ENCODE results near the gene EIF3A.
A peak's percentile ranks its signal among the peaks of the same experiment; 100 is the strongest.
"Not testable (repeated sequence)": the region's sequence is repeated elsewhere in the genome, so short reads cannot be mapped to it uniquely, and the experiment has no call there.

Gene EIF3A

DNA sequence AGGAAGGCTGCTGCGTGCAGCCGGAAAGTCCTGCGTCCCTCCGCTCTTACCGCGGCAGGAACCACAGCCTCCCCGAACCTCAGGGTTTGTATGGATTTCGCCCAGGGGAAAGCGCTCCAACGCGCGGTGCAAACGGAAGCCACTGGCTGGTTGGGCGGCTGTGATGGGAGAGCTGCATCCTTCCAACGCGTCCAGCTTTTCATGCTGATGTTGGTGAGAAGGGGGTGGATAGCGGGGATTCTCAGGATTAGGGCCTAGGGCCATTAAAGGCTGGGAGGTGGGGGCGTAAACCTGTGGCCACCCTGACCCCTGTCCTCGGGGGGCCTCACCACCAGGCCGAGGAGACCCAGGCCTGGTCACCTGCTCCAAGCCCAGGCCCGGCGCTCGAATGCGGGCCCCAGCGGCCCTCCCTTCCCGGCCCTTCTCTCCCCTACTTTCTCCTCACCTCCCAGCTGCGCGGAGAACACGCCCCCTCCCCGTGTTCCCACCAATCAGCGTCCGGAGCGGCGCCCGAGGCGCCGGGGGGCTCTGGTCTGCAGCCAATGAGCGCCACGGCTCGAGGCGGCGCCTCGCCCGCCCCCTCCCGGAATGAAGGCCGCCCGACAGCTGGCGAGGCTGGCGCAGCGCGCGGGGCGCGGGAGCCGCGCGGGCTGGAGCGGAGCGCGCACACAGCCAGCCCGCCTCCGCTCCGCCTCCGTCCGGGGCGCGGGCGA lies 51.6 kb downstream of the EIF3A start:
- Histone ChIP-seq H3K27me3 (ENCODE audit: control insufficient read depth, insufficient read depth, low read length) (no peaks in the 10 kb centered on the region), H3K9me3 (ENCODE audit: control insufficient read depth, insufficient read depth, low read length) (no peaks in the 10 kb centered on the region), H3K36me3 (ENCODE audit: control insufficient read depth, insufficient read depth, low read length) (no peaks in the 10 kb centered on the region; the same call in 1 of the 2 replicates), H3K4me1 (ENCODE audit: control insufficient read depth, insufficient read depth, low read length) (no peaks in the 10 kb centered on the region), H3K4me3 (ENCODE audit: low read length) (peak overlapping the region; percentile 58; the same call in 1 of the 2 replicates), H3K27ac (ENCODE audit: low read length) (no peak overlapping the region)
- peak; percentile 72 for DNase-seq (ENCODE audit: low read depth, low spot score)
- WGBS (ENCODE audit: insufficient coverage, insufficient read length), result no CpG with 5 or more reads among the region's 68 CpGs

DNA sequence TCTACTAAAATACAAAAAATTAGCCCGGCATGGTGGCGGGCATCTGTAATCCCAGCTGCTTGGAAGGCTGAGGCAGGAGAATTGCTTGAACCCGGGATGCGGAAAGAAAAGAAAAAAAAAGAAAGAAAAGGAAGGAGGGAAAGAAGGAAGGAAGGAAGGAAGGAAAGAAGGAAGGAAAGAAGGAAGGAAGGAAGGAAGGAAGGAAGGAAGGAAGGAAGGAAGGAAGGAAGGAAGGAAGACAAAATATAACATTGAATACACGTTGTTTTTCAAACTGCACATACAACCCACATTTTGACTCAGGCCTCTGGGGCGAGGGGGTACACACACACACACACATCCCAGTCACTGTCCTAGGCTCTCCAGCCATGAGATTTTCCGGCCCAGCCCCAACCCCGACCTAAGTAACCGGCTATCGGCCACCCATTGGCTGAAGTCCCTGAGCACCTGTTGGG lies 52.1 kb downstream of the EIF3A start:
- WGBS (ENCODE audit: insufficient coverage, insufficient read length), result no CpG with 5 or more reads among the region's 10 CpGs

DNA sequence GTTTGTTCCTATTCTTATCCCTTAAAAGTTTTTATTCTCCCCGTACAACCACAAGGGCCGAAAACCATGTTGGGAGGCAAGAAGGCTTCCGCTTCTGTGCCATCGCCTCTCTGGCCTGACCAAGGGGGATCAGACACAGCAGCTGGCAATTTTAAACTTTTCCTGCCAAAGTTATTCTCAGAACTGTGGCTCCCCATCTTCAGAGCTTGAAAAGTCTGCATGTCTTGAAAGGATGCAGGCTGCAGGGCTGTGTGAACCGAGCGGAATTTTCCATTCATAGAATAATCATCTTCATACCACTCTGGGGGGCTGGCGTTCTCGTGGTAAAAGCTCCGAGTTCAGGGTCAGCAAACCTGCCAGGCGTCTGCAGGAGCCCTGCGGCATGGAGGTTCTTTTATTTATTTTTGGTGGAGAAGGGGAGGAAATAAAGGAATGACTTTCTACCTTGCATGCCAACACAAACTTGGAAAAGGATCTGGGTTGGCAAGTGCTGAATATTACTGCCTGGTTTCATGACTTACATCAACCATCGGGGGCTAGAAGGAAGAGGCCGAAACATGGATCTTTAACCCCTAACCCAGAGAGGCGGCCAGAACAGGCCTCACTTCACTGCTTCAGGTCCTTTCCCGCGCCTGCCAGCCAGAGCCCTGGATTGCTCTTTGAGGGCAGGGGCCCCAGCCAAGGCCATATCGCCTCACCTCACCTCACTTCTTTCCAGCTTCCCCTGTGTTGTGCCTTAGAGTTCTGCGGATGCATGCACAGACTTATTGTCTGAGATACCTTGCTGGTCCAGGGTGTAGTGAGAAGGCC lies 54.1 kb downstream of the EIF3A start:
- Histone ChIP-seq H3K4me1 (ENCODE audit: control insufficient read depth, insufficient read depth, low read length) (peaks cover 6% of the 10 kb centered on the region), H3K36me3 (ENCODE audit: control insufficient read depth, insufficient read depth, low read length) (no peaks in the 10 kb centered on the region), H3K27me3 (ENCODE audit: control insufficient read depth, insufficient read depth, low read length) (no peaks in the 10 kb centered on the region), H3K9me3 (ENCODE audit: control insufficient read depth, insufficient read depth, low read length) (no peaks in the 10 kb centered on the region), H3K4me3 (ENCODE audit: low read length) (no peak overlapping the region), H3K27ac (ENCODE audit: low read length) (no peak overlapping the region)
- DNase-seq (ENCODE audit: low read depth, low spot score), result no peak
- no CpG with 5 or more reads among the region's 18 CpGs for WGBS (ENCODE audit: insufficient coverage, insufficient read length)

More for the DNA sequence above, 52.1 kb downstream of the EIF3A start:
- not testable (repeated sequence) for DNase-seq (ENCODE audit: low read depth, low spot score); H3K9me3 ChIP-seq (ENCODE audit: control insufficient read depth, insufficient read depth, low read length); H3K4me1 ChIP-seq (ENCODE audit: control insufficient read depth, insufficient read depth, low read length); H3K36me3 ChIP-seq (ENCODE audit: control insufficient read depth, insufficient read depth, low read length); H3K27me3 ChIP-seq (ENCODE audit: control insufficient read depth, insufficient read depth, low read length); H3K27ac ChIP-seq (ENCODE audit: low read length)
- peak overlapping the region; percentile 15; the same call in 1 of the 2 replicates for H3K4me3 ChIP-seq (ENCODE audit: low read length)

DNA sequence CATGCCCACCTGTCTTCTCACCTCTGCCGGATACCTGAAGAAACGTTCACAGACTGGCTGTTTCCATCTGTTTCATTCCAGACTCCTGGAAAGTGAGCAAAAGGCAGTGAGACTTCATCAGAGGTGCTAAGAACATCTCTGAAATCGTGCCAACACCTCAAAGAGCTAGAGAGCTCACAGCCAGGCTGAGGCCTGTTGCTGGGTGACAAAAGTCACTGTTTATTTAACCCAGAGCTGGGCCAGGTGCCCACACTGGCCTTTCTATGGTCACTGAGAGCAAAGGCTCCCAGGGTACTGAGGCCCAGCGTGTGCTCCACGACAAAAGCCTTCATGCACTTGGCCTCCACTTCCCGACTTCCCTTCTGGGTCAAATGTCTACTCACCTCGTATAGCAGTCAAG lies 54.8 kb downstream of the EIF3A start:
- no peak for DNase-seq (ENCODE audit: low read depth, low spot score)
- Histone ChIP-seq H3K36me3 (ENCODE audit: control insufficient read depth, insufficient read depth, low read length) (no peaks in the 10 kb centered on the region), H3K27me3 (ENCODE audit: control insufficient read depth, insufficient read depth, low read length) (no peaks in the 10 kb centered on the region), H3K9me3 (ENCODE audit: control insufficient read depth, insufficient read depth, low read length) (no peaks in the 10 kb centered on the region), H3K27ac (ENCODE audit: low read length) (no peak overlapping the region), H3K4me1 (ENCODE audit: control insufficient read depth, insufficient read depth, low read length) (peaks cover 6% of the 10 kb centered on the region), H3K4me3 (ENCODE audit: low read length) (no peak overlapping the region)
- no CpG with 5 or more reads among the region's 7 CpGs for WGBS (ENCODE audit: insufficient coverage, insufficient read length)

DNA sequence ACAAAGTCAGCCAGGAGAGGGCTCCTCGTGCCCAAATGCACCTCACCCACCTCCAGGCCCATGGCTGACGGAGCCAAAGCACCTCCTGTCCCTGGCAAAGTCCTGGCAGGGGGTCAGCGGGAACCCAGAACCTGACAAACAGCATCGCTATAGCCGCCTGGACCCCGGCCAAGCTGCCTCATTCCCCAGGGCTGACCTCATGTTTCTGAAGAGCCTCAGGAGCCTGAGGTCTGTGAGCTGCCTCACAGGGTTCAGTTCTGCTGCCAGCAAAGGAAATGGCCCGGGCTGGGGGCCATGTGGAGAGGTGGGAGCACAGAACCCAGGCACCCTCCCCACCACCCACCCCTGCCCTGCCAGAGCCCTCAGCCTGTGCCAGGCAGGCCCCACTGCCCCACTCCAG lies 55.3 kb downstream of the EIF3A start:
- Histone ChIP-seq H3K27ac (ENCODE audit: low read length) (no peak overlapping the region), H3K9me3 (ENCODE audit: control insufficient read depth, insufficient read depth, low read length) (no peaks in the 10 kb centered on the region), H3K4me1 (ENCODE audit: control insufficient read depth, insufficient read depth, low read length) (peaks cover 7% of the 10 kb centered on the region), H3K27me3 (ENCODE audit: control insufficient read depth, insufficient read depth, low read length) (no peaks in the 10 kb centered on the region), H3K4me3 (ENCODE audit: low read length) (no peak overlapping the region), H3K36me3 (ENCODE audit: control insufficient read depth, insufficient read depth, low read length) (no peaks in the 10 kb centered on the region)
- DNase-seq (ENCODE audit: low read depth, low spot score), result no peak
- WGBS (ENCODE audit: insufficient coverage, insufficient read length), result no CpG with 5 or more reads among the region's 7 CpGs

DNA sequence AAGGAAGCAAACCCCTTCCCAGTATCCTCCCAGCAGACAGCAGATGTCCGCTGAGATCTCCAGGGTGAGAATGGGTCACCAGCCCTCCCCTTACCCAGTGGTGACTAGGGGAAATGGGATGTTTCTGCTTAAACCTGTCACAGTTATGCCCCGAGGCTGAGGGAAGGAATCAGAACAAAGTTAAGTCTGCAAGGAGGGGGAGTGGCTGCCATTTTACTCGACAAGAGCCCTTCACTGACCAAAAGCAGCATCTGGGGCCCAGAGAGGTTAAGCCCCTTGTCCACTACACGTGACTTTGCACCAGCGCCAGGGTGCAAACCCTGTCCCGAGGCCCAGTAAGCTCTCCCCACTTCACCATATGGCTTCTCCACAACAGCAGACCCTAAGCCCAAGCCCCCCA lies 55.7 kb downstream of the EIF3A start:
- H3K36me3 ChIP-seq (ENCODE audit: control insufficient read depth, insufficient read depth, low read length), result no peaks in the 10 kb centered on the region

DNA sequence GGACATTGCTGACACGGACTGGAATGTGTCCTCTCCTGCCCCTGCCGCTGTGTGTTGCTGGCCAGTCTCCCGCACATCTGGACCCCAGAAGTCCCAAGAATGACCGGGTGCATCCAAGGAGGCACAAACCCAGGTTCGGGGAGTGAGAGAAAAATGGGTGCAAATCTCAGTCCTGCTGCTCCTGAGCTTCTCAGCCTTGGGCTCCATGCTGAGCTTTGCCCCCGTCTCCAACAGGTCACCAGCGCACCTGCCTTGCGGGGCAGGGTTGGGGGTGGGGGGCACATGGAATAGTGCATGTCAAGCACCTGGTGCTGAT lies 57.1 kb downstream of the EIF3A start:
- no peaks in the 10 kb centered on the region for H3K27me3 ChIP-seq (ENCODE audit: control insufficient read depth, insufficient read depth, low read length)

More for the DNA sequence above, 55.7 kb downstream of the EIF3A start:
- WGBS (ENCODE audit: insufficient coverage, insufficient read length), result no CpG with 5 or more reads among the region's 6 CpGs
- Histone ChIP-seq H3K4me1 (ENCODE audit: control insufficient read depth, insufficient read depth, low read length) (peaks cover 7% of the 10 kb centered on the region), H3K27me3 (ENCODE audit: control insufficient read depth, insufficient read depth, low read length) (no peaks in the 10 kb centered on the region), H3K4me3 (ENCODE audit: low read length) (no peak overlapping the region), H3K9me3 (ENCODE audit: control insufficient read depth, insufficient read depth, low read length) (no peaks in the 10 kb centered on the region), H3K27ac (ENCODE audit: low read length) (no peak overlapping the region)
- DNase-seq (ENCODE audit: low read depth, low spot score), result no peak

DNA sequence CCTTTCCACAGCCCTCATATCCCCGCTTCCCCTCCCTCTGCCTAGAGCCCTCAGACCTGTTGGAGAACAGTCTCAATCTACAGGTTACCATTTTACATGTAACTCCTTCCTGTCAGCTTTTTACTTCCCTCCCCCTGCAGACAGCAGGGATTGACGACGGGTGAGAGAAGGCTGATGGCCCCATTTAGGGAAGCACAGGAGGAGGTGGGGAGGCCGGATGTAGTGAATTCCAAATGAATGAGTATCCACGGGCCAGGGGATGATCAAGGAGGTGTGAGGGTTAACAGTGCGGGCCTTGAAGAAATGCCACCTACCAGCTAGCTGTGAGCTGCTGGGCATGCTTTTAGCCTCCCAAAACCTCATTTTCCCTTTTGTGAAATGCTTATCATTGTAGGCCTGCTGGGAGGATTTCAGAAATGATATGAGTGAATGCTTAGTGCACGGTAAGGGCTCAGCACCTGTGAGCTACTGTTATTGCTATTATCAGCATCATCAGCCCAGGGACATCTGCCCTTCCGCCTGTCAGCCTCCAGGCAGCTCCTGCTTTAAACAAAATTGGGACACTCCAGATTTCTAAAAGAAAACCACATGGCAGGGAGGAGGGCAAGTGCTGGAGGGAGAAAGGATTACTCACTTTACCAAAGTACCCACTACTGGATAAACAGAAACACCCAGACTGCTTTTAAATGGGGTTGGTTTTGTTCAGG lies 57.6 kb downstream of the EIF3A start:
- no peaks in the 10 kb centered on the region for H3K9me3 ChIP-seq (ENCODE audit: control insufficient read depth, insufficient read depth, low read length)
- peaks cover 7% of the 10 kb centered on the region for H3K4me1 ChIP-seq (ENCODE audit: control insufficient read depth, insufficient read depth, low read length)
- DNase-seq (ENCODE audit: low read depth, low spot score), result no peak
- H3K4me3 ChIP-seq (ENCODE audit: low read length), result no peak overlapping the region
- no peaks in the 10 kb centered on the region for H3K36me3 ChIP-seq (ENCODE audit: control insufficient read depth, insufficient read depth, low read length)
- no CpG with 5 or more reads among the region's 8 CpGs for WGBS (ENCODE audit: insufficient coverage, insufficient read length)
- H3K27ac ChIP-seq (ENCODE audit: low read length), result no peak overlapping the region
- H3K27me3 ChIP-seq (ENCODE audit: control insufficient read depth, insufficient read depth, low read length), result no peaks in the 10 kb centered on the region

More for the DNA sequence above, 57.1 kb downstream of the EIF3A start:
- no peak for DNase-seq (ENCODE audit: low read depth, low spot score)
- H3K4me3 ChIP-seq (ENCODE audit: low read length), result no peak overlapping the region
- H3K9me3 ChIP-seq (ENCODE audit: control insufficient read depth, insufficient read depth, low read length), result no peaks in the 10 kb centered on the region
- H3K4me1 ChIP-seq (ENCODE audit: control insufficient read depth, insufficient read depth, low read length), result peaks cover 7% of the 10 kb centered on the region
- no peaks in the 10 kb centered on the region for H3K36me3 ChIP-seq (ENCODE audit: control insufficient read depth, insufficient read depth, low read length)
- no CpG with 5 or more reads among the region's 8 CpGs for WGBS (ENCODE audit: insufficient coverage, insufficient read length)
- H3K27ac ChIP-seq (ENCODE audit: low read length), result no peak overlapping the region

DNA sequence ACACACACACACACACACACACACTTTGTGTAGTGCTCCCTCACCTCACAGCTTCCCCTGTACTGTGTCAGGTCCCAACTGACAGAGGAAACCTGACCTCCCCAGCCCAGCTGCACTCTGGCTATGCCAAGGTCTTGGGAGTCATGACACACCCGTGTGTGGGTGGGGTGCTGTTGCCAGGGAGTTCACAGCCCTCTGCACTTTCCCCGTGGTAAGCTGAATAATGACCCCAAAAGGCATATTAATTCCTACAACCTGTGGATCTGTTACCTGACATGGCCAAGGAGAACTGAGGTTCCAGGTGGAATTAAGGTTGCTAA lies 60.0 kb downstream of the EIF3A start:
- no peak overlapping the region for H3K27ac ChIP-seq (ENCODE audit: low read length)
- no peaks in the 10 kb centered on the region for H3K27me3 ChIP-seq (ENCODE audit: control insufficient read depth, insufficient read depth, low read length)
- H3K4me1 ChIP-seq (ENCODE audit: control insufficient read depth, insufficient read depth, low read length), result peaks cover 7% of the 10 kb centered on the region
- no CpG with 5 or more reads among the region's 2 CpGs for WGBS (ENCODE audit: insufficient coverage, insufficient read length)
- no peak for DNase-seq (ENCODE audit: low read depth, low spot score)
- no peaks in the 10 kb centered on the region for H3K9me3 ChIP-seq (ENCODE audit: control insufficient read depth, insufficient read depth, low read length)
- H3K4me3 ChIP-seq (ENCODE audit: low read length), result no peak overlapping the region
- H3K36me3 ChIP-seq (ENCODE audit: control insufficient read depth, insufficient read depth, low read length), result no peaks in the 10 kb centered on the region

DNA sequence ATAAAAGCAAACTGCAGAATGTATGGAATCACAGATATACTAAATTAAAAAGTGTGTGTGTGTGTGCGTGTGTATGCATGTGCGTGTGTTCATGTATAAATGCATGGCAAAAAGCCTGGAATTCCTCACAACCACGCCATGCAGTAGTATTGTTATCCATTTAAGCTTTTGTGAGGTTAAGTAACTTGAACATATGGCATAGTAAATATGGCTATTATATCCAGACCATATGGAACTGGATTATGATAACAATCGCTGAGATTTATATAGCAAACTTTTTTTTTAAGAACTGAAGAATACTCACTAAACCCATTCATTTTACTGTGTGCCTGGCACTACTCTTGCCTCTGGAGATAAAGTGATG lies 73.4 kb downstream of the EIF3A start:
- H3K36me3 ChIP-seq (ENCODE audit: control insufficient read depth, insufficient read depth, low read length), result no peaks in the 10 kb centered on the region
- no peak overlapping the region for H3K4me3 ChIP-seq (ENCODE audit: low read length)
- no peaks in the 10 kb centered on the region for H3K4me1 ChIP-seq (ENCODE audit: control insufficient read depth, insufficient read depth, low read length)
- DNase-seq (ENCODE audit: low read depth, low spot score), result no peak
- H3K9me3 ChIP-seq (ENCODE audit: control insufficient read depth, insufficient read depth, low read length), result no peaks in the 10 kb centered on the region
- no peak overlapping the region for H3K27ac ChIP-seq (ENCODE audit: low read length)
- no CpG with 5 or more reads among the region's 4 CpGs for WGBS (ENCODE audit: insufficient coverage, insufficient read length)
- H3K27me3 ChIP-seq (ENCODE audit: control insufficient read depth, insufficient read depth, low read length), result no peaks in the 10 kb centered on the region

Data from iPS DF 6.9 (cell line).